ENCODE data around the gene CYP4A11.
A peak's percentile ranks its signal among the peaks of the same experiment; 100 is the strongest.
"Not testable (repeated sequence)": the region's sequence is repeated elsewhere in the genome, so short reads cannot be mapped to it uniquely, and the experiment has no call there.

Gene CYP4A11

GRCh38 chr1:46941135-46941694 lies at the start of gene CYP4A11:
TSS of gene CYP4A11 (minus strand) at chr1:46941476. CDS start at chr1:46941433, 43 bp downstream.
- no peak for DNase-seq (ENCODE audit: low spot score)

GRCh38 chr1:46990541-46990940 lies 49.3 kb upstream of the CYP4A11 start:
- not testable (repeated sequence) for DNase-seq (ENCODE audit: low spot score)

- DNase-seq (ENCODE audit: low spot score) = no peak
Measured at GRCh38 chr1:46983830-46984586, 42.7 kb upstream of the CYP4A11 start.

- DNase-seq (ENCODE audit: low spot score) = peak; percentile 26
Measured at GRCh38 chr1:46983166-46983829, 42.0 kb upstream of the CYP4A11 start.

- DNase-seq (ENCODE audit: low spot score) = no peak
Measured at GRCh38 chr1:46969014-46969619, 27.8 kb upstream of the CYP4A11 start.

GRCh38 chr1:46962272-46962671 lies 21.0 kb upstream of the CYP4A11 start:
- not testable (repeated sequence) for DNase-seq (ENCODE audit: low spot score)

- no peak for DNase-seq (ENCODE audit: low spot score)
Measured at GRCh38 chr1:46961066-46961758, 19.9 kb upstream of the CYP4A11 start.

GRCh38 chr1:46960250-46960649 lies 19.0 kb upstream of the CYP4A11 start:
- no peak for DNase-seq (ENCODE audit: low spot score)

GRCh38 chr1:46955116-46955515 lies 13.8 kb upstream of the CYP4A11 start:
- DNase-seq (ENCODE audit: low spot score) = not testable (repeated sequence)

- not testable (repeated sequence) for DNase-seq (ENCODE audit: low spot score)
Measured at GRCh38 chr1:46953847-46954246, 12.6 kb upstream of the CYP4A11 start.

- DNase-seq (ENCODE audit: low spot score) = not testable (repeated sequence)
Measured at GRCh38 chr1:46949417-46949666, 8.1 kb upstream of the CYP4A11 start.

GRCh38 chr1:46948629-46949416 lies 7.5 kb upstream of the CYP4A11 start:
- DNase-seq (ENCODE audit: low spot score) = no peak

GRCh38 chr1:46947706-46948105 lies 6.4 kb upstream of the CYP4A11 start:
- DNase-seq (ENCODE audit: low spot score) = not testable (repeated sequence)

GRCh38 chr1:46942086-46942485 lies 810 bp upstream of the CYP4A11 start:
- no peak for DNase-seq (ENCODE audit: low spot score)

- DNase-seq (ENCODE audit: low spot score) = no peak
Measured at GRCh38 chr1:46940307-46940706, 969 bp downstream of the CYP4A11 start.

- DNase-seq (ENCODE audit: low spot score) = no peak
Measured at GRCh38 chr1:46937270-46937669, 4.0 kb downstream of the CYP4A11 start.

GRCh38 chr1:46936788-46937187 lies 4.5 kb downstream of the CYP4A11 start:
- DNase-seq (ENCODE audit: low spot score) = no peak

- peak; percentile 48 for DNase-seq (ENCODE audit: low spot score)
Measured at GRCh38 chr1:46934852-46935251, 6.4 kb downstream of the CYP4A11 start.

GRCh38 chr1:46932020-46932419 lies 9.3 kb downstream of the CYP4A11 start:
- DNase-seq (ENCODE audit: low spot score) = not testable (repeated sequence)

GRCh38 chr1:46931151-46931550 lies 10.1 kb downstream of the CYP4A11 start:
- DNase-seq (ENCODE audit: low spot score) = no peak

- no peak for DNase-seq (ENCODE audit: low spot score)
Measured at GRCh38 chr1:46927249-46927835, 13.9 kb downstream of the CYP4A11 start.
